ENCODE measurements around the gene CDKL2. TPM values are rescaled to one million over a fixed set of nuclear protein-coding genes. Genes with fewer than 3 reads are reported as not detected.

CDKL2 gene
- 1 to 10 TPM; 1.6 to 4.6 TPM for total RNA-seq

GRCh38 chr4:75630174-75630936 is at the start of gene CDKL2:
TSS of gene CDKL2 (minus strand) at chr4:75630528. CDS start at chr4:75625988, 4,540 bp downstream.
- H3K27me3 ChIP-seq: no peaks in the 10 kb centered on the region
- H3K4me1 ChIP-seq: peaks cover 3% of the 10 kb centered on the region
- no peaks in the 10 kb centered on the region for H3K36me3 ChIP-seq (replicated peaks in 1 of 2; ENCODE audit: insufficient read depth in 1 of 2, low read depth in 2 of 2)
- ATAC-seq (peak; percentile 96), DNase-seq (peak; percentile 89 to 94 (median 91))
- no peaks in the 10 kb centered on the region for H3K9me3 ChIP-seq
- H3K27ac ChIP-seq: peak within 1 kb of the TSS in 3 of 4 donors; percentile 32 to 61 (median 56)
- 3 to 13% methylated on average over 23 to 57 of the region's 57 CpGs for WGBS, 2 donors
- intact Hi-C loops (cut with DNase I): no loop called here
- peak within 1 kb of the TSS; percentile 2 to 17 for H3K4me3 ChIP-seq
- TF ChIP-seq CTCF (IDR thresholded peaks at IDR 0.05): no peak
- TF ChIP-seq POLR2A (IDR thresholded peaks at IDR 0.05): peak; percentile 15 to 61 (median 56)

GRCh38 chr4:75678965-75679364 is 48.6 kb upstream of the CDKL2 start:
- intact Hi-C loops (cut with DNase I): loop anchor here (10.0 kb wide), 1 partner anchor 46 kb away; the partner anchor contains the start of gene USO1
- H3K4me1 ChIP-seq: peaks cover 4% of the 10 kb centered on the region
- H3K36me3 ChIP-seq (replicated peaks in 1 of 2; ENCODE audit: insufficient read depth in 1 of 2, low read depth in 2 of 2): no peaks in the 10 kb centered on the region
- no peaks in the 10 kb centered on the region for H3K27me3 ChIP-seq
- DNase-seq (no peak), ATAC-seq (no peak)
- H3K9me3 ChIP-seq: no peaks in the 10 kb centered on the region
- no peak overlapping the region for H3K27ac ChIP-seq
- no peak overlapping the region for H3K4me3 ChIP-seq
- no peak for TF ChIP-seq CTCF (IDR thresholded peaks at IDR 0.05)
- no peak for TF ChIP-seq POLR2A (IDR thresholded peaks at IDR 0.05)

- intact Hi-C loops (cut with DNase I): loop anchor here (10.0 kb wide), 1 partner anchor 46 kb away; the partner anchor contains the start of gene USO1
- no peak overlapping the region for H3K4me3 ChIP-seq
- no peak overlapping the region for H3K27ac ChIP-seq
- H3K9me3 ChIP-seq: no peaks in the 10 kb centered on the region
- TF ChIP-seq CTCF (IDR thresholded peaks at IDR 0.05) (no peak), POLR2A (IDR thresholded peaks at IDR 0.05) (no peak)
- no peak for DNase-seq
- no peaks in the 10 kb centered on the region for H3K36me3 ChIP-seq (replicated peaks in 1 of 2; ENCODE audit: insufficient read depth in 1 of 2, low read depth in 2 of 2)
- peaks cover 7% of the 10 kb centered on the region for H3K4me1 ChIP-seq
- H3K27me3 ChIP-seq: no peaks in the 10 kb centered on the region
- no peak for ATAC-seq
Measured at GRCh38 chr4:75678473-75678872, 48.1 kb upstream of the CDKL2 start.

- 93 to 97% methylated on average over 9 to 11 of the region's 11 CpGs for whole genome bisulfite sequencing, 2 donors
- no peaks in the 10 kb centered on the region for H3K9me3 ChIP-seq
- H3K27me3 ChIP-seq: no peaks in the 10 kb centered on the region
- H3K36me3 ChIP-seq (replicated peaks in 1 of 2; ENCODE audit: insufficient read depth in 1 of 2, low read depth in 2 of 2): no peaks in the 10 kb centered on the region
- TF ChIP-seq CTCF (IDR thresholded peaks at IDR 0.05): no peak
- no peak for TF ChIP-seq POLR2A (IDR thresholded peaks at IDR 0.05)
- DNase-seq (no peak), ATAC-seq (no peak)
- intact Hi-C loops (cut with DNase I): loop anchor here (10.0 kb wide), 1 partner anchor 50 kb away; the partner anchor contains the start of gene USO1
- H3K4me3 ChIP-seq: no peak overlapping the region
- no peak overlapping the region for H3K27ac ChIP-seq
- H3K4me1 ChIP-seq: peaks cover 21% of the 10 kb centered on the region
Measured at GRCh38 chr4:75675004-75675531, 44.7 kb upstream of the CDKL2 start.

Measured in body of pancreas (tissue), 4 donors.